ENCODE results near the gene TERT.

TERT gene

DNA sequence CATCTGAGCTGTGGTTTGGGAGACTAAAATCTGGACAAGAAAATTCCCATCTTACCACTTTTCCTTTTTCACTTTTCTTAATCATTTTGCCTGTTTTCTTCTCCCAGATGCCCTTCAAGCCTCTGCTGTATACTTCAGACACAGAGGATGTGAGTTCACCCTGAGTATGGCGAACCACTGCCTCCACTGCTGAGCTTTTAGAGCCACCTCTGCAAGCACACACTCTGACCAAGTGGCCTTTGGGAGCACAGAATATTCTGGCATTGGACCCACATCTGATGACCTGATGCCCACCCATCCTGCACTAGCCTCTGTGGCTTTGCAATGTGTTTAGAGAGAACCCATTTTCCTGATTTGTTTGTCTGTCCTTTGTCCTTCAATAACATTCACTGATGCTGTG lies 32.5 kb downstream of the TERT start:
- TF ChIP-seq, protein P1, sequence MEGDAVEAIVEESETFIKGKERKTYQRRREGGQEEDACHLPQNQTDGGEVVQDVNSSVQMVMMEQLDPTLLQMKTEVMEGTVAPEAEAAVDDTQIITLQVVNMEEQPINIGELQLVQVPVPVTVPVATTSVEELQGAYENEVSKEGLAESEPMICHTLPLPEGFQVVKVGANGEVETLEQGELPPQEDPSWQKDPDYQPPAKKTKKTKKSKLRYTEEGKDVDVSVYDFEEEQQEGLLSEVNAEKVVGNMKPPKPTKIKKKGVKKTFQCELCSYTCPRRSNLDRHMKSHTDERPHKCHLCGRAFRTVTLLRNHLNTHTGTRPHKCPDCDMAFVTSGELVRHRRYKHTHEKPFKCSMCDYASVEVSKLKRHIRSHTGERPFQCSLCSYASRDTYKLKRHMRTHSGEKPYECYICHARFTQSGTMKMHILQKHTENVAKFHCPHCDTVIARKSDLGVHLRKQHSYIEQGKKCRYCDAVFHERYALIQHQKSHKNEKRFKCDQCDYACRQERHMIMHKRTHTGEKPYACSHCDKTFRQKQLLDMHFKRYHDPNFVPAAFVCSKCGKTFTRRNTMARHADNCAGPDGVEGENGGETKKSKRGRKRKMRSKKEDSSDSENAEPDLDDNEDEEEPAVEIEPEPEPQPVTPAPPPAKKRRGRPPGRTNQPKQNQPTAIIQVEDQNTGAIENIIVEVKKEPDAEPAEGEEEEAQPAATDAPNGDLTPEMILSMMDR (conservative IDR thresholded peaks at IDR 0.05; ENCODE audit: low read depth, low read length) = no peak

DNA sequence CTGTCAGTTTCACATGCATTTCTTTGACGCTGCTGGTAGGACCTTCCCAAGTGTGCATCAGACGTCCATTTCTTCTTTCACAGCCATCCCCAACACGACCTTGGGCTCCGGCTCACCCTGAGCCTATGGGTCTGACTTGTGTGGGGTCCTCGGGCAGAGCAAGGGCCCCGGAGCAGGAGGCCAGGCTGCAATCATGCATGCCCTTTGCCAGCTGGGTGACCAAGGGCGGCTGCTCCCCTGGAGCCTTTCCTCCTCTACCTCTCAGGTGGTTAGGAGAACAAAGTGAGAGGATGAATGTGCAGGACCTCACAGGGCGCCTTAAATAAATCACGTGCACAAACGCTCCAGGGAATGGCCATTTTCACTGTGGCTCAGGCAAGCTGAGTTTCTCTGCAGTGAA lies 33.2 kb downstream of the TERT start:
- TF ChIP-seq, protein P1 (conservative IDR thresholded peaks at IDR 0.05; ENCODE audit: low read depth, low read length) = no peak
- DNase-seq (ENCODE audit: low read depth) = no peak
- H3K4me3 ChIP-seq (ENCODE audit: low read length) = no peak overlapping the region

More for the DNA sequence above, 32.5 kb downstream of the TERT start:
- no peak overlapping the region for H3K4me3 ChIP-seq (ENCODE audit: low read length)
- DNase-seq (ENCODE audit: low read depth) = no peak

DNA sequence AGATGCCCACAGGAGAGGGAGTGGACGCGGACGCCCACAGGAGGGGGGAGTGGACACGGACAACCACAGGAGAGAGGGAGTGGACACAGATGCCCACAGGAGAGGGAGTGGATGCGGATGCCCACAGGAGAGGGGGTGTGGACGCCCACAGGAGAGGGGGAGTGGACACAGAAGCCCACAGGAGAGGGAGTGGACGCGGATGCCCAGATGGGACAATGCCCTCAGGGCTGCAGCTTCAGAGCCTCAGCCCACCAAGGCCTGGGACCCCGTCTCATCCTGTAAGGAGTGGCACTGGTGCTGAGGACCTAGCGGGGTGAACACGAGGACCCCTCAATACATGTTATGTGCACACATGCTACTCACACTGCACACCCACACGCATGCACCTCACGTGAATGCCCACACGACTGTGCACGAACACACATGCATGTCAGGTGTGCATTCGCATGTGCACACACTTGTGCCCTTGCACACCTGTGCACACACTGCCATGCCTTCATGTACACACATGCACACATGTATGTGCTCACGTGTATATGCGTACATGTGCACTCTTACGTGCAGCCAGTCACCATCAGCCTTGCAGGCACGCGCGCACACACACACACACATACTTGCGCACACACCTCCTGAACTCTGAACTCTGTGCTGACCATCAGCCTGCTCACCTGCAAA lies 34.9 kb downstream of the TERT start:
- TF ChIP-seq, protein P1 (conservative IDR thresholded peaks at IDR 0.05; ENCODE audit: low read depth, low read length) = no peak
- no peak for DNase-seq (ENCODE audit: low read depth)
- no peak overlapping the region for H3K4me3 ChIP-seq (ENCODE audit: low read length)

DNA sequence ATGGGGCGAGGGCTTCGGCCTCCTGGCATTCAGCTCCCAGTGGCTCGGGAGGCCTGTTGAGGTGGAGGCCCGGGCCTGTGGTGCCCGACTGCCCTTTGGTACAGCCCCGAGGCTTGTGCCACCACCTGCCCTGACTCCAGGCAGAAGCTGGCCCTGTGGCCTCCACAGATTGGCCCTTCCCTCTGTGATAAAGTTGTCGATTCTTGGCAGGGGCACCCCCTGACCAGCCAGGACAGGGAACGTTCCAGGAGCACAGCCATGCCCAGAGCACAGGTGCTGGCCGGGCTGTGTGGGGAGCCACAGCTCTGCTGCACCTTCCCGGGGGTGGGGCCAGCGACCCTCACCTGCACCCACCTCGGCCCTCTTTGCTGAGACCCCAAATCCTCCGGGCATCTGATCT lies 37.0 kb downstream of the TERT start:
- no peak overlapping the region for H3K4me3 ChIP-seq (ENCODE audit: low read length)
- TF ChIP-seq, protein P1 (conservative IDR thresholded peaks at IDR 0.05; ENCODE audit: low read depth, low read length) = no peak
- DNase-seq (ENCODE audit: low read depth) = no peak

DNA sequence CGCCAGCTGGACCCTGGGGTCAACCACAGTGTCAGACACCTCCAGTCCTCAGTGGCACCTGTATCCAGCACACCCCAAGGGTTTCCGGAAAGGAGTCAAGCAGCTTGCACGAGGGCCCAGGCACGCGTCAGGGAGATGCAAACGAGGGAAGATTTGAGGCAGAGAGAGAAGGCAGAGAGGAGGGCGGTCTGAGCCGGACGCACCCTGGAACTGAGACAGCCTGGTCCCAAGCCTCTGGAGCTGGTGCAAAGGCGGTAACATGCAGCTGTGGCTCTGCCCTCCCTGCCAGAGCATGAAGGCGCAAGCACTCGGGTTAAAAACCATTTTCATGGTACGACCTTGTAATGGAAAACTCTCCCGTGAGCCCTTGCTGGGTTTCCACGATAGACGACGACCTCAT lies 37.5 kb downstream of the TERT start:
- DNase-seq (ENCODE audit: low read depth) = no peak
- TF ChIP-seq, protein P1 (conservative IDR thresholded peaks at IDR 0.05; ENCODE audit: low read depth, low read length) = no peak
- no peak overlapping the region for H3K4me3 ChIP-seq (ENCODE audit: low read length)

DNA sequence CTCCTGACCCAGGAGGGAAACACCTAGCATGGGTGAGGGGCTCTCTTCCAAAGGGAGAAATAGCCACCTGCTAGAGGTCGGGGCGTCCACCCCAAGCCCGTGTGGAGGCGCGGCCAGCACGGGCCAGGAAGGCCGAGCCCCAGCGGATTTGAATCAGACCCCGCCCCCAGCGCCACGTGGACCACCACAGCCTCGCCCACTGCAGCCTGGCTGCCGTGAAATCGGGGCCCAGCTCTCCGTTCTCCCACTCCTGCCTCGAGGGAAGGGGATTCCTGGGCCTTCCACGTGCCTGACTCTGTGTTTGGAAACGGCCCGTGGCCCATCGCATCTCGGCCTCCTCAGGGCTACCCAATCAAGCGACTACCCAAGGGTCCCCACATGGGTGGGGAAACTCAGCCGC lies 38.1 kb downstream of the TERT start:
- TF ChIP-seq, protein P1 (conservative IDR thresholded peaks at IDR 0.05; ENCODE audit: low read depth, low read length) = no peak
- DNase-seq (ENCODE audit: low read depth) = no peak
- H3K4me3 ChIP-seq (ENCODE audit: low read length) = no peak overlapping the region

DNA sequence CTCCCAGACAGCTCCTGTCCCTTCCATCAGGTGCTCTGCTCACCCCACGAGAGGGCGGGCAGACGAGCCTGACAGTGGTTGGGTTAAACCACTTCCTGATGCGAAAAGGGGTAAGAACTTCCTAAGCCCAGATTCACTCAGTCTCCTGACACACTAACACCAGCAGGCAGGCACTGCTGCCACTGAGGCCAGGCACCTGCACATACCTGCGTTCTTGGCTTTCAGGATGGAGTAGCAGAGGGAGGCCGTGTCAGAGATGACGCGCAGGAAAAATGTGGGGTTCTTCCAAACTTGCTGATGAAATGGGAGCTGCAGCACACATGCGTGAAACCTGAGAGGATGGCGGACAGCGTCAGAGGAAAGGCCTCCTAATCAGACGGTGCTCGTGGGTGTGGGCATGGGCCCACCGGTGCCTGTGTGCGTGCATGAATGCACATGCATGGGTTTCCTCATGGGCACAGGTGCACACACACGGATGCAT lies 39.7 kb downstream of the TERT start:
- DNase-seq (ENCODE audit: low read depth) = no peak
- TF ChIP-seq, protein P1 (conservative IDR thresholded peaks at IDR 0.05; ENCODE audit: low read depth, low read length) = no peak
- H3K4me3 ChIP-seq (ENCODE audit: low read length) = no peak overlapping the region
